ENCODE measurements around the gene ERVH48-1. TPM values are rescaled to one million over a fixed set of nuclear protein-coding genes. Genes with fewer than 3 reads are reported as not detected.
"Not testable (repeated sequence)": the region's sequence is repeated elsewhere in the genome, so short reads cannot be mapped to it uniquely, and the experiment has no call there.

The ERVH48-1 gene
- total RNA-seq, 1 donor from 2014 or later: 0.30 TPM

- Mint-ChIP-seq H3K4me3 (ENCODE audit: low read depth) (no peak overlapping the region), H3K27me3 (ENCODE audit: low read depth) (peaks cover 2% of the 10 kb centered on the region), H3K27ac (no peak overlapping the region), H3K4me1 (ENCODE audit: low read depth) (peaks cover 2% of the 10 kb centered on the region), H3K36me3 (ENCODE audit: low read depth) (no peaks in the 10 kb centered on the region), H3K9me3 (no peaks in the 10 kb centered on the region)
- DNase-seq (ENCODE audit: low spot score): no peak
- intact Hi-C loops (cut with micrococcal nuclease): no loop called here
Measured at GRCh38 chr21:42959728-42960127, 34.3 kb upstream of the ERVH48-1 start.

GRCh38 chr21:42958122-42958521 lies 32.7 kb upstream of the ERVH48-1 start:
- H3K27me3 Mint-ChIP-seq (ENCODE audit: low read depth); H3K27ac Mint-ChIP-seq; H3K4me3 Mint-ChIP-seq (ENCODE audit: low read depth); H3K9me3 Mint-ChIP-seq; intact Hi-C loops (cut with micrococcal nuclease); H3K4me1 Mint-ChIP-seq (ENCODE audit: low read depth); H3K36me3 Mint-ChIP-seq (ENCODE audit: low read depth); DNase-seq (ENCODE audit: low spot score): not testable (repeated sequence)

- H3K4me3 Mint-ChIP-seq (ENCODE audit: low read depth): no peak overlapping the region
- no peak overlapping the region for H3K27ac Mint-ChIP-seq
- intact Hi-C loops (cut with micrococcal nuclease): no loop called here
- peaks cover 2% of the 10 kb centered on the region for H3K4me1 Mint-ChIP-seq (ENCODE audit: low read depth)
- H3K27me3 Mint-ChIP-seq (ENCODE audit: low read depth): no peaks in the 10 kb centered on the region
- H3K36me3 Mint-ChIP-seq (ENCODE audit: low read depth): no peaks in the 10 kb centered on the region
- H3K9me3 Mint-ChIP-seq: no peaks in the 10 kb centered on the region
- no peak for DNase-seq (ENCODE audit: low spot score)
Measured at GRCh38 chr21:42956824-42957630, 31.6 kb upstream of the ERVH48-1 start.

DNA sequence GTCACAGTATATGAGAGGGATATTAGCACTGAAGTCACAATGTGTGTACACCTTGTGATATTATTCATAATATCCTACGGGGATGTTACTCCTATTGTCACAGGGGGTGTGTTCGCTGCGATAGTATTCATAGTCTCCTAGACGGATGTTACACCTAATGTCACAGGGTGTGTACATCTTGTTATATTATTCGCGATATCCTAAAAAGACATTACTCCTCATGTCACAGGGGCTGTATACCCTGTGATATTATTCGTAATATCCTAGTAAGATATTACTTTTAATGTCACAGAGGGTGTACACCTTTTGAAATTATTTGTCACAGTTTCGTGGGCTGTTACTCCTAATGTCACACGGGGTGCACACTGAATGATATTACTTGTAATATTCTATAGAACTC lies 25.8 kb upstream of the ERVH48-1 start:
- H3K9me3 Mint-ChIP-seq; intact Hi-C loops (cut with micrococcal nuclease); DNase-seq (ENCODE audit: low spot score); H3K36me3 Mint-ChIP-seq (ENCODE audit: low read depth); H3K4me3 Mint-ChIP-seq (ENCODE audit: low read depth); H3K4me1 Mint-ChIP-seq (ENCODE audit: low read depth); H3K27me3 Mint-ChIP-seq (ENCODE audit: low read depth); H3K27ac Mint-ChIP-seq: not testable (repeated sequence)

- H3K9me3 Mint-ChIP-seq; intact Hi-C loops (cut with micrococcal nuclease); H3K36me3 Mint-ChIP-seq (ENCODE audit: low read depth): not testable (repeated sequence)
Measured at GRCh38 chr21:42949094-42949755, 23.8 kb upstream of the ERVH48-1 start.

DNA sequence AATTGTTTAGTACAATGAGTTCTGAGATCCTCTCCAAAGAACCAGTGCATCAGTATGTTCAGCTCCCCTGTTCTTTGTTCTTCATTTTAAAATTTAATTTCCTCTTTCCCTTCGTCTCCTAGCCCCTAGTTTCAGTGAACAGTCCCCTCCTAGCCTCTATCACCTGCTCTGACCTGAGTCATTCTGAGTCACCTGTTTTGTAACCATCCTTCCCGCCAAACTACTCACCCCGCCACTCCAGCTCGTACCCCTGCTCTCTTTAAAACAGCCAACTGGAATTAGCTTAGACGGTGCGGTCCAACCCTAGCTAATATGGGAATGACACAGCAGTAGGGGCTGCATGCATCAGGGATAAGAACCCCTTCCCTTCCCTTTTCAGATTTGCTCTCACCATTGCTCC lies 16.8 kb upstream of the ERVH48-1 start:
- DNase-seq (ENCODE audit: low spot score): no peak
- Mint-ChIP-seq H3K4me1 (ENCODE audit: low read depth) (no peaks in the 10 kb centered on the region), H3K27me3 (ENCODE audit: low read depth) (peaks cover 2% of the 10 kb centered on the region), H3K4me3 (ENCODE audit: low read depth) (no peak overlapping the region), H3K9me3 (no peaks in the 10 kb centered on the region), H3K36me3 (ENCODE audit: low read depth) (no peaks in the 10 kb centered on the region), H3K27ac (no peak overlapping the region)
- intact Hi-C loops (cut with micrococcal nuclease): no loop called here

More at GRCh38 chr21:42949094-42949755, 23.8 kb upstream of the ERVH48-1 start:
- not testable (repeated sequence) for H3K27me3 Mint-ChIP-seq (ENCODE audit: low read depth); H3K4me3 Mint-ChIP-seq (ENCODE audit: low read depth); H3K4me1 Mint-ChIP-seq (ENCODE audit: low read depth); H3K27ac Mint-ChIP-seq; DNase-seq (ENCODE audit: low spot score)

GRCh38 chr21:42941696-42942085 lies 16.3 kb upstream of the ERVH48-1 start:
- no peak for DNase-seq (ENCODE audit: low spot score)
- intact Hi-C loops (cut with micrococcal nuclease): no loop called here
- no peak overlapping the region for H3K27ac Mint-ChIP-seq
- H3K4me3 Mint-ChIP-seq (ENCODE audit: low read depth): no peak overlapping the region
- no peaks in the 10 kb centered on the region for H3K9me3 Mint-ChIP-seq
- H3K4me1 Mint-ChIP-seq (ENCODE audit: low read depth): no peaks in the 10 kb centered on the region
- H3K27me3 Mint-ChIP-seq (ENCODE audit: low read depth): no peaks in the 10 kb centered on the region
- H3K36me3 Mint-ChIP-seq (ENCODE audit: low read depth): no peaks in the 10 kb centered on the region

DNA sequence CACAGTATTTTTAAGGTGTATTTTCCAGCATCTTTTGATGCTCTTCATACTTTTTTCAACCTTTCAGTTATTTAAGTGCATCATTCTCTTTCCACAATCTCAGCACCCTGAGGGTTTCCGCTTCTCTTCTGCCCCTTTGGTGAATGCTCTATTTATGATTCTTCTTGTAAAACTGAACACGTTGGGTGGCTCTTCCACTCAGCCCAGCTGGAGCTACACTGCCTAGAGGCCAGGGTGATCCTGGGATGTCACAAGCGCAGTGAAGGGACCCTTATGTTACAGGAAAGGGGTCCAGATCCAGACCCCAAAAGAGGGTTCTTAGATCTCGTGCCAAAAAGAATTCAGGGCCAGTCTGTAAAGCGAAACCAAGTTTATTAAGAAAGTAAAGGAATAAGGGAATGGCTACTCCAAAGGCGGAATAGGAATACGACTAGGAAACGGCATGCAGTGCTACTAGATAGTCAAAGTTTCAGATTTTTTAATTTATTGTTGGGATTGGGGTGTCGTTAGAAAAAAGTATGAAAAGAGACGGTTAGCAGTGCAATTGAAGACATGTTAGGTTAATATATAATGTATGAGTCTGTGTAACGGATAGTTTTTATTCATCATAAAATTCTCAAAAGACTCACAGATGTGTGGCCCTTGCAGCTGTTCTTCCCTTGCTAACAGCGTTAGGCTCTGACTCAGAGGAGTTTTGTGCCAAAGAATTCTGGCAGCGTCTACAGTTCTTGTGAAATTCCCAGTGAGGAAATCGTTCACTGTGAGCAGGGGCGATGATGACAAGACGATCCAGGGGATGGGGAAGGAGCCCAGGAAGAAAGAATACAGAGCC lies 14.4 kb upstream of the ERVH48-1 start:
- Mint-ChIP-seq H3K4me1 (ENCODE audit: low read depth) (no peaks in the 10 kb centered on the region), H3K9me3 (no peaks in the 10 kb centered on the region), H3K27ac (no peak overlapping the region), H3K36me3 (ENCODE audit: low read depth) (no peaks in the 10 kb centered on the region), H3K27me3 (ENCODE audit: low read depth) (no peaks in the 10 kb centered on the region), H3K4me3 (ENCODE audit: low read depth) (no peak overlapping the region)
- no peak for DNase-seq (ENCODE audit: low spot score)
- intact Hi-C loops (cut with micrococcal nuclease): no loop called here

DNA sequence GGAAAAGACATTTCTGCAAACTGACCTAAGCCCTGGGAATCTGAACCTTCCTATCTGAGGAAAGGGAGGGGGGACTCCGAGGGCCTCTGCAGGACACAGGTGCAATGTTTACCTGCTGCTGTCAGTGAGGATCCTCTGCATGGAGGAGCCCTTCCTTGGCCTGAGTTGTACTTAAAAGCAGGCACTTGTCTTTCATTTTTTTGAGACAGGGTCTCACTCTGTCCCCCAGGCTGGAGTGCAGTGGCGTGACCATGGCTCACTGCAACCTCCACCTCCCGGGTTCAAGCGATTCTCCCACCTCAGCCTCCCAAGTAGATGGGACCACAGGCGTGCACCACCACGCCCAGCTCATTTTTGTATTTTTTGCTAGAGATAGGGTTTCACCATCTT lies 13.2 kb upstream of the ERVH48-1 start:
- H3K27me3 Mint-ChIP-seq (ENCODE audit: low read depth): not testable (repeated sequence)

GRCh38 chr21:42937960-42938605 lies 12.7 kb upstream of the ERVH48-1 start:
- no peaks in the 10 kb centered on the region for H3K36me3 Mint-ChIP-seq (ENCODE audit: low read depth)
- H3K9me3 Mint-ChIP-seq: no peaks in the 10 kb centered on the region
- intact Hi-C loops (cut with micrococcal nuclease): no loop called here
- no peaks in the 10 kb centered on the region for H3K27me3 Mint-ChIP-seq (ENCODE audit: low read depth)
- no peak overlapping the region for H3K4me3 Mint-ChIP-seq (ENCODE audit: low read depth)
- no peaks in the 10 kb centered on the region for H3K4me1 Mint-ChIP-seq (ENCODE audit: low read depth)
- no peak overlapping the region for H3K27ac Mint-ChIP-seq
- no peak for DNase-seq (ENCODE audit: low spot score)

More for the DNA sequence above, 13.2 kb upstream of the ERVH48-1 start:
- H3K27ac Mint-ChIP-seq; H3K9me3 Mint-ChIP-seq; DNase-seq (ENCODE audit: low spot score); H3K4me3 Mint-ChIP-seq (ENCODE audit: low read depth); intact Hi-C loops (cut with micrococcal nuclease); H3K36me3 Mint-ChIP-seq (ENCODE audit: low read depth); H3K4me1 Mint-ChIP-seq (ENCODE audit: low read depth): not testable (repeated sequence)

DNA sequence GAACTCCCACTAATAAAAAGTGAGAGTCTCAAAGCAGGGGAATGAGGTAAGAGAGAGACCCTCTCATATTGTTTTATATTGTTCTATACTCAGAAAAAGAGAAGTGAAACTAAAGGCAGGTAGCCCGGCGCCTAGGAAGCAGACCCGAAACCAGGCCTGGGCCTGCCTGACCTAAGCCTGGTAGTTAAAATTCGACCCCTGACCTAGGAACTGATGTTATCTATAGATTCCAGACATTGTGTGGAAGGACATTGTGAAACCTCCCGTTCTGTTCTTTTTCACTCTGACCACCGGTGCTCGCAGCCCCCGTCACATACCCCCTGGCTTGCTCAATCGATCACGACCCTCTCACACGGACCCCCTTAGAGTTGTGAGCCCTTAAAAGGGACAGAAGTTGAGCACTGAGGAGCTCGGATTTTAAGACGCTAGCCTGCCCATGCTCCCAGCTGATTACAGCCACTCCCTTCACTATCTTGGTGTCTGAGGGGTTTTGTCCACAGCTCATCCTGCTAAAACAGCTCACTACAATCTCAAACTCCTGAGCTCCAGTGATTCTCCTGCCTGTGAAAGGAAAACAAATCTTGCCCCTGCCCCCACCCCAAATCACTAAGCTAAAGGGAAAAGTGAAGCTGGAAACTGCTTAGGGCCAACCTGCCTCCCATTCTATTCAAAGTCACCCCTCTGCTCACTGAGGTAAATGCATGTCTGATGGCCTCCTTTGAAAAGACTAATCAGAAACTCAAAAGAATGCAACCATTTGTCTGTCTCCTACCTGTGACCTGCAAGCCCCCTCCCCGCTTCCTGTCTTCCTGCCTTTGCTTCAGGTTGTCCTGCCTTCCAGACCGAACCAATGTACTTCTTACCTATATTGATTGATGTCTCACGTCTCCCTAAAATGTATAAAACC lies 11.9 kb upstream of the ERVH48-1 start:
- H3K27ac Mint-ChIP-seq; DNase-seq (ENCODE audit: low spot score); H3K4me1 Mint-ChIP-seq (ENCODE audit: low read depth); H3K27me3 Mint-ChIP-seq (ENCODE audit: low read depth); H3K4me3 Mint-ChIP-seq (ENCODE audit: low read depth); H3K9me3 Mint-ChIP-seq; intact Hi-C loops (cut with micrococcal nuclease); H3K36me3 Mint-ChIP-seq (ENCODE audit: low read depth): not testable (repeated sequence)

- H3K9me3 Mint-ChIP-seq; intact Hi-C loops (cut with micrococcal nuclease); H3K27me3 Mint-ChIP-seq (ENCODE audit: low read depth); H3K4me1 Mint-ChIP-seq (ENCODE audit: low read depth); H3K36me3 Mint-ChIP-seq (ENCODE audit: low read depth); H3K4me3 Mint-ChIP-seq (ENCODE audit: low read depth); DNase-seq (ENCODE audit: low spot score); H3K27ac Mint-ChIP-seq: not testable (repeated sequence)
Measured at GRCh38 chr21:42936360-42936759, 10.9 kb upstream of the ERVH48-1 start.

Measured in activated T-helper 2 cell treated with anti-CD3 and anti-CD28 coated beads, Interferon-gamma antibody, Interleukin-2, Interleukin-4, amounts not matched to agents 10 μg/mL and 5 μg/mL and 100 μg/mL, durations not matched to agents 14 hours and 24 hours and 36 hours (primary cell).